C4-2B (cell line): ENCODE data around the gene PPM1E.

Experiments
- ZFX ChIP-seq: fragments of 450-650 bp; IDR thresholded peaks from 2 replicates; pipeline ENCODE4 v1.6.1; 2017
- TF ChIP-seq, protein P1 (sequence below): fragments of 450-650 bp; conservative IDR thresholded peaks from 2 replicates; pipeline ENCODE4 v1.5.1; 2017; ENCODE audit warnings: mild to moderate bottlenecking

DNA sequence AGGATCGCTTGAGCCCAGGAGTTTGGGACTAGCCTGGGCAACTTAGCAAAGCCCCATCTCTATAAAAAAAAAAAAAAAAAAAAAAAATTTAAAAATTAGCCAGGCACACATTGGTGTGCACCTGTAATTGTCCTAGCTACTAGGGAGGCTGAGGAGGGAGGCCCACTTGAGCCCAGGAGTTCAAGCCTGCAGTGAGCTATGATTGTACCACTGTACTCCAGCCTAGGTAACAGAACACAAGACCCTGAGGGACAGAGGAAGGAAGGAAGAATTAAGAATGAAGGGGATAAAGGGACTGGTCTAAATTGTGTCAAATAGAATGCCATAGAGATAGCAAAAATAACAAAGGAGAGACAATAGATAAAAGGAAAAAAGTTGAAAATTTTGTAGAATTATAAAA lies 248.2 kb downstream of the PPM1E start:
- TF ChIP-seq, protein P1, sequence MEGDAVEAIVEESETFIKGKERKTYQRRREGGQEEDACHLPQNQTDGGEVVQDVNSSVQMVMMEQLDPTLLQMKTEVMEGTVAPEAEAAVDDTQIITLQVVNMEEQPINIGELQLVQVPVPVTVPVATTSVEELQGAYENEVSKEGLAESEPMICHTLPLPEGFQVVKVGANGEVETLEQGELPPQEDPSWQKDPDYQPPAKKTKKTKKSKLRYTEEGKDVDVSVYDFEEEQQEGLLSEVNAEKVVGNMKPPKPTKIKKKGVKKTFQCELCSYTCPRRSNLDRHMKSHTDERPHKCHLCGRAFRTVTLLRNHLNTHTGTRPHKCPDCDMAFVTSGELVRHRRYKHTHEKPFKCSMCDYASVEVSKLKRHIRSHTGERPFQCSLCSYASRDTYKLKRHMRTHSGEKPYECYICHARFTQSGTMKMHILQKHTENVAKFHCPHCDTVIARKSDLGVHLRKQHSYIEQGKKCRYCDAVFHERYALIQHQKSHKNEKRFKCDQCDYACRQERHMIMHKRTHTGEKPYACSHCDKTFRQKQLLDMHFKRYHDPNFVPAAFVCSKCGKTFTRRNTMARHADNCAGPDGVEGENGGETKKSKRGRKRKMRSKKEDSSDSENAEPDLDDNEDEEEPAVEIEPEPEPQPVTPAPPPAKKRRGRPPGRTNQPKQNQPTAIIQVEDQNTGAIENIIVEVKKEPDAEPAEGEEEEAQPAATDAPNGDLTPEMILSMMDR: no peak
- no peak for TF ChIP-seq ZFX
